8988T (cell line): Measurements from ENCODE around the gene CLDN10.

ENCODE experiments used
- DNase-seq: peaks from one replicate; pipeline ENCODE4 v3.0.0; 2011

Gene CLDN10

DNA sequence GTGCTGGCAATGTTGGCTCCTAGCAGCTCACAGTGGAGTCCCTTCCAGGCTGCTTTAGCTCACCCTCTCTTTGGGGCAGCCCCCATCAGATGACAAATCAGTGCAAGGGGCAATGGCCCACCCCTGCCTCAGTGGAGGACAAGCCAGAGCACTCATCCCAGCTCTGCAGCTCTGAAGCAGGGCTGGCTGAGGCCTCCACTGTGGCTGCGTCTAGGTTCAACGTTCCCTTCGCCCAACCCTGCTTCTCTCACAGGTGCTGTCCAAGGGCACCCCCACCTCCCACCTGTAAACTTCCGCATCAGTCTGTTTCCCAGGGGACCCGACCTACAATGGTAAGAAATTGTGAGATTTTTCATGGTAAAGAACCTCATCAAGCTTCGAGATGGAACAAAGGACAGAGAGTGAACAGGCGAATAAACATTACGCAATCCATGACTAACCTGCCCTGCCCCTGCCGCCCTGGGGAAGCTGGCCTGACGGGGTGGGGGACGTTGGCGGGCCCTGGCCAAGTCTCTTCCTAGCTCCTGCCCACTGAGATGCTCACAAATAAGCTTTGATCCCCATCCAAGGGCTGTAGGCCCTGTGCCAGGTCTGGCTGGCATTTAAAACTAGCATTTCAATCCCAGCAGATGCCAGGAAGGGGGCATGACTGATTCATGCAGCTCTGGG lies 51.5 kb downstream of the CLDN10 start:
- no peak for DNase-seq

DNA sequence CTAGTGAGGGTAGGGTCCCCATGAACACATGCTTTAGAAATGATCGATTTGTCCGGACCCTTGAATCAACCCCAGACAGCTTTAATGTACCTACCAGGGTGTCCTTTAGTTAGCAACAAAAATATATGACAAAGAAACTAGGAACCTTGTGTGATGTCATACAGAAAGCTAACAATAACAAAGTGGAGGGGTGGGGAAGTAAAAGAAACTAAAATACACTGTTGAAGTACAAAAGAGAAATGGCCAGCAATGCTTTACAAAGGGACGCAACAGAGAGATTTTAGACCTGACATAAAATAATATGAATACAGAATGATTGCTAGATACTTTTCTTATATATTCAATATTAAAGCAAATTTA lies 52.0 kb downstream of the CLDN10 start:
- DNase-seq: no peak

DNA sequence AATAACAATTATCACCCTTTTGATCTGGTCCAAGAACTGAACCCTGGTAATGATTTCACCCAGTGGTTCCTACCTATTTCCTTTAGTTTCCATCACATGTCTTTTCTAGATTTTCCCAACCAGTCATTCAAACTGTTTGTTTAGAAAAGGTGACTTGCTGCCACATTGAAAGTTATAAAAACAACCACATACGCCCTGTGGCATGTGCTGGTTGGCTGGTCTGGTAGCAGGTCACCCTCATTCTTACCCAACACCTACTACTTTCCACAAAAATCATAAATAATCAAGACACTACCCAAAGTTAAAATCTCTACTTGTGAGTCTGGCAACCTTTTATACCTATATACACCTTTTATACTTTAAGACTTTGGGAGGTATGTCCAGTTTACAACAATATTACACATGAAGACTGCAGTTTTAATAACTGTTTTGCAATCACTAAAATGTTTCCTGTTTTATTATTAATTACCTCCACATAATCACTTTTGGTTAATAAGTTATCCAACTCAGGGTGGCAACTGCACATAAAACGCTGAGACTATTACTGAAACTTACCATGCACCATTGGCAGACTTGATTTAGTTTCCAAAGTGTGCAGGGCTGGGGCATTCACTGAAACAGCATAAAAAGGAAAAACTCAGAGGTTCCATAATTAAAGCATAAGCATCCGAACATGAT lies 53.1 kb downstream of the CLDN10 start:
- no peak for DNase-seq

DNA sequence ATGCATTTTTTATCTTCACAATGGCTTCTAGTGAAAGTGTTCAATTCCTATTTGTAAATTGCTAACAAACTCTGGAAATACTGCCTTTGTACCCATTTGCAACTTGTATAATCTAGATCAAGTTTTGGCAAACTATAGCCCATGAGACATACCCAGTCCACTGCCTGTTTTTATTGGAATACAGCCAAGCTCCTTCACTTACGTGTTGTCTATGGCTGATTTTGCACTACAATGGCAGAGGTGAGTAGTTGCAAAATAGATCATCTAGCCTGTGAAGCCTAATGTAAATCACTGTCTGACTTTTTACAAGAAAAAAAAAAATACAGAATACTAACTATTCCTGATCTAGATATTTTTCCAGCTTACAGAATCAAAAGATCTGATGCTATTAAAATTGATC lies 54.8 kb downstream of the CLDN10 start:
- DNase-seq: no peak

DNA sequence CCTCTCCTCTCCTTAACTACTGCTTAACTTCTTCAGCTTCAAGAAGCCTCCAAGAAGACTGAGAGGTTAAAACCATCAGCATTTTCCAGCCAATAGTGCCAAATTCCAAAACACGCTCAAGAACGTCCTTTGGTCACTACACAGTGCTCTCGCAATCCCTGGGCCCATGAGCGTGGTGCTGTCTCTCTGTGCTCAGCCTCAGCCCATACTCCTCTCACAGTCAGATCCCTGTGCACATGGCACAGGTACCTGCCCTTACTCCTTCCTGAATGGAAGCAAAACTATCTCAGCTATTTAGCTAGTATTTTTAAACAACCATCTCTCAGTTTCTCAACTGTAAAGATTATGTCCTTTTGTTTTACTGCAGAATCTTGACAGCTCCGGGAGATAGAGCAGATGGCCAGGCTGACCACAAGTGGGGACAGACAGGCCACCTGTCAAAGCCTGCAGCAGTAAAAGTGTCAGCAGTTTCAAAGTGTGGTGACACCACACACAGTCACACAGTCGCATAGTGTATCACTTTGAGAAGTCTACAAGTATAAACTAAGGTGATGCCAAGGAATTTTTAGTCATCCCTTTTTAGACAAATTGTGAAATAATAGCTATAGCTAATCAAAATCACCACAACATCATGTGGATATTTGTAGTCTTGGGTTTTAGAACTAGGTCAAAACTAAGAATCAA lies 56.3 kb downstream of the CLDN10 start:
- no peak for DNase-seq

DNA sequence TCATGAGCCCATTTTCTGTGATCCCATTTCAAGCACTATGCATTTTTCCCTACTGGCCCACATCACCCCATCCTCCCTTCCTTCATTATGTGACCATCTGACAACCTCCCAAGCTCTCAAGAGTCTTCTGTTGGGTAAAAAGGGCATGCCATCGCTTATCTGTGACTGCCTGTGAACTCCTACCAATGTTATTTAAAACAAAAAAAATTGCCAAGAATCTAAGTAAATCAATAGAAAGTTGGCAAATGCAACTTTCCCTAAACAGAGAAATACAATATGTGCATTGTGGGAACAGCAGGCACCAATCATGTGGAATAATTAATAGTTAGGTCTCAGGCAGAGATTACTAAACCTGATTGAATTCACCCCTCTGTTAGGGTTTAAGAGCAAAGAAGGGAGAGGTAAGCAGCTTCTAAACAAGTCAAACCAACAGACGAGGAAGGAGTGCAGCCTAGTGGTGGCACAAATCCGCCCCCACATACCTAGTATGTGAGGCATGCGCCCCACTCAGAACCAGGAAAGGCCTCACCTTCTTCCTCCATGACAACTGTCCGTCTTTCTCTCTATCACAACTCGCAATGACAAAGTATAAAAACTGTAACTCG lies 62.2 kb downstream of the CLDN10 start:
- no peak for DNase-seq

DNA sequence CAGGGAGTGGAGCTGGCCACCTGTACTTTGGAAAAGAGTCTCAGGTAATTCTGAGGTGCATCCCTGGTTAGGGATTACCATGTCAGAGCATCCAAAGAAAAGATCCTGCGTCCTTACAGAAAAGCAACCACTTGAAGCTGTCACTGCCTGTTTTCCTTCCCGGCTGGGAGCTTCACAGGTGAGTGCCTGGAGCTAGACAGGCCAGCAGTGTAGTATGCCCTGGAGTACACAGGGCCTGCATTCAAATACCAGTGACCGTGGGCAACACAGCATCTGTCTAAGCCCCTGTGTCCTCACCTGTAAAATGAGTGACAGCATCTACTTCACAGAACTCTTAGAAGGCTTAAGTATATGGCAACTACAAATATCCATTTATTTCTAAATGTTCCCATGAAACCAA lies 63.0 kb downstream of the CLDN10 start:
- DNase-seq: no peak

DNA sequence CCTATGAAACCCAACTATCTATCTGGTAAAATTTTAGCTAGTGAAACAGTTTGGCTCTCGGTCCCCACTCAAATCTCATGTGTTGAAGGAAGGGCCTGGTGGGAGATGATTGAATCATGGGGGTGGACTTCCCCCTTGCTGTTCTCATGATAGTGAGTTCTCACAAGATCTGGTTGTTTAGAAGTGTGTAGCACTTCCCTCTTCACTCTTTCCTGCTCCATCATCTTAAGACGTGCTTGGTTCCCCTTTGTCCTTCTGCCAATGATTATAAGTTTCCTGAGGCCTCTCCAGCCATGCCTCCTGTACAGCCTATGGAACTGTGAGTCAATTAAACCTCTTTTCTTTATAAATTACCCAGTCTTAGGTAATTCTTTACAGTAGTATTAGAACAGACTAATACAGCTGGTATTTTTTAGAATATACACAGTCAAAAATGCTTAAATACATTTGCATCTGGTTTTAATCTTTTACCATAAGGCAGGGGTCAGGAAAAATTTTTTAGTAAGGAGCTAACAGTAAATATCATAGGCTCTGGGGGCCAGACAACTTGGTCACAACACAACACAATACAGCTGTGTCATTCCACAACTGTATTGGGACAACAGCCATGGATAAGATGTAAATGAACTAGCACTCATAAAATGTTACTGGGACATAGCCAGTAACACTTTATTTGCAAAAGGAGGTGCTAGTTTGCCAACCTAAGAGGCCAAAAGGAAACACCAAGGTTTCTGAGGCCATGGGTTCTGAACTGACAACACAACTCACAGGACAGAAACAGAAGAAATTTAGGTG lies 67.7 kb downstream of the CLDN10 start:
- DNase-seq: no peak

DNA sequence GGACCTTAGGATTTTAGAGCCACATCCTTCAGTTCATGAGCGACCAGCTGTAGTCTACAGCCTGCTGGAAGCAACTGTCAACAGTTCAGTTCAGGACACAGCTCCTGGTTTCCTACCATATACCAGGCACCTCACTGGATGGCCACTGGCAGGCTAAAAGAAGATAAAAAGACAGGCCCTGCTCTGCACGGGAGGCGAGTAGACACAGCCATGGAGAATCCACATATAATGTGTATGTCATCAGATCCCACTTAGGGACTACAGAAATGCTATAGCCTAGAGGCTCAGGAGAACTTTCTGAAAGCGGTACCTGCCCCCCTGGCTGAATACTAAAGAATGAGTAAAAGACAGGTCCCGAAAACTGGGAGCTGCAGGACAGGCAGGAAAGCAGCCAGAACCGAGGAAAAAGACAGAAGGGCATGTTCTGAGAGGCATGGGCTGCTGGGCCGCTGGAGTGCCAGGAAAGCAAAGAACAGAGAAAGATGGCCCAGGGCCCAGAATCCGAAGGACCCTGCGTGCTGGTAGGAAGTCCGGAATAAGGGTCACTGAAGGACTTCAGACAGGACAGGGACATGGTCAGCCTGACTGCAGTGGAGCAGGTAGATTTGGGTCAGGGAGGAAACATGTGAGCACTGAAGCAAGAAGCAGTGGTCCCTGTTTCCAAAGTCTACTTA lies 68.4 kb downstream of the CLDN10 start:
- no peak for DNase-seq

DNA sequence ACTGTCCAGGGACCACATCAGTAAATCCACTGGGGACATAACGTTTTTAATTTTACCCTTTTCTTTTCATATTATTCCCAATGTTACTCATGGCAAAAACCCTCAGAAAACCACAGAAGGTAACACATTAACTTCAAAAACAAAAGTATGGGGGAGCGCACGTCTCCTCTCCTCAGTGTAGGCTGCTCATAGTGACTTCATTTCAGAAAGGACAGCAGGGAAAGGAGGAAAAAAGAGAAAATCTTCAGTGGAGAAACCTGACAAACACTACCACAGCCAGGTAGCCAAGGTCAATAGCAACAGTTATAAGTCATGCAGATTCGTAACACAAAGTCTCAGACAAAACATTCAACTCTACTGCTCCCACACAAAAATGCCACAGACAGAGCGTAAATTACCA lies 70.6 kb downstream of the CLDN10 start:
- no peak for DNase-seq

DNA sequence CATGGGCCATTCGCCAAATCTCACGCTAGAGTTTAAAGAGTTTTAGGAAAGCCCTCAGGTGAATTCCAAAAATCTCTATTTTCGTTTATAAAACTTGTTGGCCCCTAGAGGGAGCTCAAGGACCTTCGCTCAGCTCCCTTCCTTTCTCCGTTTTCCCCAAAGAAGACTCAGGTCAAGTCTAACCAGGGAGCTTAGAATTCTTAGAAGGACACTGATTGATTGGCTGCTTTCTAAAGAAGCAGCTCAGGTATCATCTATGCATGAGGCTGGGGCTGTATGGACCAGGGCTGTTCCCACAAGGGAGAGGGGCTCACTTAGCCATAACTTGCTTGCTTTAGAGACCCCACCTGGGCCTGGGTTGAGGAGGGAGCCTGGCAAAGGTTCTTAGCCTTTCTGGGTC lies 71.5 kb downstream of the CLDN10 start:
- DNase-seq: no peak

DNA sequence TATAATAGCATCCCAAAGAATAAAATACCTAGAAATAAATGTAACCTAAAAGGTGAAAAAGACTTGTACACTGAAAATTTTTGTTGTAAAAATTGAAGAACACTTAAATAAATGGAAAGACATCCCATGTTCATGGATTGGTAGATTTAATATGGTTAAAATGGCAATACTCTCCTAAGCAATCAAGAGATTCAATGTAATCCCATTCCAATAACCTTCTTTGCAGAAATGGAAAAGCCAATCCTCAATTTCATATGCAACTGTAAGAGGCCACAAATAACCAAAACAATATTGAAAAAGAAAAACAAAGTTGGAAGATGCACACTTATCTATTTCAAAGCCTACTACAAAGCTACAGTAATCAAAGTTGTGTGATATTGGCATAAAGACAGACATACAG lies 74.2 kb downstream of the CLDN10 start:
- DNase-seq: no peak

DNA sequence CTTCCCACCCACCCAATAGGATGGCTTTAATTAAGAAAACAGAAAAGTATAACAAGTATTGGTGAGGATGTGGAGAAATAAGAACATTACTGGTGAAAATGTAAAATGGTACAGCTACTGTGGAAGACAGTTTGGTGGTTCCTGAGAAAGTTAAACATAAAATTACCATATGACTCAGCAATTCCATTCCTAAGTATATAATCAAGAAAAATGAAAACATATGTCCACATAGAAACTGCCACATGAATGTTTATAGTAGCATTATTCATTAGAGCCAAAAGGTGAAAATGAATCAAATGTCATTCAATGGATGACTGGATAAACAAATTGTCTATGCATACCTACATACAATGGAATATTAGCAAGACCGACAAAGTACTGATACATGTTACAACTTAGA lies 75.1 kb downstream of the CLDN10 start:
- DNase-seq: no peak

DNA sequence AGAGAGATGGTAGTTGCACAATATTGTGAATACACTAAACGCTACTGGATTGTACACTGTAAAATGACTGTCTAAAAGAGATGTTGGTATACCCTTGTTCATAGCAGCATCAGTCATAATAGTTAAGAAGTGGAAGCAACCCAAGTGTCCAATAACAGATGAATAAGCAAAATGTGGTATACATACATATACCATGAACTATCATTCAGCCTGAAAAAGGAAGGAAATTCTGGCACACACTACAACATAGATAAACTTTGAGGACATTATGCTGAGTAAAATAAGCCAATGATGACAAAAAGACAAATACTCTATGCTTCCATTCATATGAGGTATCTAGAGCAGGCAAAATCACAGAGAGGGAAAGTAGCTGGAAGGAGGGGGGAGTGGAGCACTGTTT lies 76.0 kb downstream of the CLDN10 start:
- no peak for DNase-seq

DNA sequence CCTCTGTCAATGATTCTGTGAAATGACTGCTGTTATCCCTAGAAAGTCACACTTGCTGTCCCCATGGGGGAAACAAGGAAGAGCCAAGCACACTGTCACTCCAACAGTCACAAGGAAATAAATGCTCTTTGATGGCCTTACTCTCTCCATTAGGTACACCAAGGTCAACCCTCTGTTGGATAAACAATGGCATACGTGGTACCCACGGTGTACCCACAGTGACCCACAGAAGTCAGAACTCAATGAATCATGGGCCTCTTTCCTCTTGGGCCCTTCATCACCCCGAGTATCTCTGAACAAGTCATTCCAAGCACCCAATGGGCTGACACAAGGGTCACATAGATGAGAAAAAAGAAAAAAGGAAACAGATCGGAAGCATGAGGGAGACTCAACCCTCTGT lies 76.6 kb downstream of the CLDN10 start:
- no peak for DNase-seq
